SIG-M5 (cell line): ENCODE results near the gene PCYT1A.
"Not testable (repeated sequence)": the region's sequence is repeated elsewhere in the genome, so short reads cannot be mapped to it uniquely, and the experiment has no call there.

ENCODE experiments used
- DNase-seq: peaks from one replicate; lab custom pipeline; 2025; lab: John Stamatoyannopoulos, UW

The PCYT1A gene

DNA sequence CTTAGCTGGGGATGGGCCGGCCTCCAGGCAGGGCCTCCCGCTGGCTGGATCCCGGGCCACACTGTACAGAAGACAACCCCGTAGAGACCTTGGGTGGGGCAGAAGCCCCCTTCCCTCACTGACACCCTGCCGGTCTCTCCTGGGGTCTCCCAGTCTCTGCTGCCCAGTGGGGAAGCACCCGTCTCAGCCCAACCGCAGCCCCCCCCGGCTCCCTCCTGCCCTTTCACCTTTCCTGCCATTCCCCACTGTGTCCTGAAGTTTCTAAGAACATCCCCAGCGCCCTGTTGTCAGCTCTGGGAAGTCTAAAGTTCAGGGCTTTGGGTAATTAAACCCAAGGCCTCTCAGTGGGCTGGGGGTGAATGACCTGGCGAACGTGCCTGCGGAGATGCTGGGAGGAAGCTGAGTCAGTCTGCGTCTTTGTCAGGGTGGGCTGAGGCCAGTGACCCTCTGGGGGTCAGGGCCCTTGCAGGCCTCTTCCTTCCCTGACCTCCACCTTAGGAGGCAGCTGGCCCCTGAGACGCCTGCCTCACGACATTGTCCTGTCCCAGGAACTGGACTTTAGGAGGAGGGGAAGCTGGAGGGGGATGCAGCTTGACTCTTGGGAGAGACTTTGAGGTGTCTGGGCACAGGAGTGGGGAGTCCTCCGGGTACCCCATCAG lies 72.6 kb downstream of the PCYT1A start:
- DNase-seq = no peak

DNA sequence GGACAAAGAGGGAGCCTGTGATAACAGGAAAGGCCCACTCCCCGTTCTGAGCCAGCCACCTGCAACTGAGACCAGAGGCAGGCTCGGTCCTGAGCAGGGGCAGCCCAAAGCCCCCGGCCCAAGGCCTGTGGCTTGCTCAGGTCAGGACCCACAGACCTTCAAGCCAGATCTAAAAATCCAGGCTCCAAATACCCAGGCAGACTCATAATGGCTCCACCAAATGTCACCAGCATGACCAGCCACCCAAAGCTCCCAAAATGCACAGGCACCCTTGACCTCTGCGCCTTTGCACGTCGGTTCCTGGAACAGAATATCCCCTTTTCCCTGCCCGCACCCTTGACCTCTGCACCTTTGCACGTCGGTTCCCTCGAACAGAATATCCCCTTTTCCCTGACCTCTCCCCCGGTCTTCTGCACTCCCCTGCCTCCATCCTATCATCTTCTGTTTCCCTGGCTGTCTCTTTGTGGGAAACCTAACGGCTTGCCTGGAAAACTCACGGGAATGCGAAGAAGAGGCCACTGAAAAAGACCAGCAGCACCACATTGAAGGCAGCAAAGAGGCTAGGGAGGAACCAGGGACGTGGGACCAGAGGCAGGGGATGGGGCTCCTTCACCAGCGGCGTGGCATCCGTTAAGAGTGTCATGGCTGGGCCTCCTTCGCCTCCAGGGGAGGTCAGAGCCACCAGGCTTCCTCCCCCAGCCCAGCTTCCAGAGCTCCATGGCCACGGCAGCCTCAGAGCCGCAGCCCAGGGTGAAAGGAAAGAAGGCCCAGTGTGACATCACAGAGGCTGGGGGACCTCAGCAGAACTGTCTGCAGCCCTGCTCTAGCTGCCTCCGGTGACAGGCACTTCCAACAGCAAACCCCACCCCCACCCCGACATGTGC lies 76.6 kb downstream of the PCYT1A start, which contains the start of gene ZDHHC19:
Gene ZDHHC19 (minus strand): TSS at position 728 of the 884 bp plus-strand sequence. CDS start 85 bp downstream, at position 643.
- DNase-seq = no peak

DNA sequence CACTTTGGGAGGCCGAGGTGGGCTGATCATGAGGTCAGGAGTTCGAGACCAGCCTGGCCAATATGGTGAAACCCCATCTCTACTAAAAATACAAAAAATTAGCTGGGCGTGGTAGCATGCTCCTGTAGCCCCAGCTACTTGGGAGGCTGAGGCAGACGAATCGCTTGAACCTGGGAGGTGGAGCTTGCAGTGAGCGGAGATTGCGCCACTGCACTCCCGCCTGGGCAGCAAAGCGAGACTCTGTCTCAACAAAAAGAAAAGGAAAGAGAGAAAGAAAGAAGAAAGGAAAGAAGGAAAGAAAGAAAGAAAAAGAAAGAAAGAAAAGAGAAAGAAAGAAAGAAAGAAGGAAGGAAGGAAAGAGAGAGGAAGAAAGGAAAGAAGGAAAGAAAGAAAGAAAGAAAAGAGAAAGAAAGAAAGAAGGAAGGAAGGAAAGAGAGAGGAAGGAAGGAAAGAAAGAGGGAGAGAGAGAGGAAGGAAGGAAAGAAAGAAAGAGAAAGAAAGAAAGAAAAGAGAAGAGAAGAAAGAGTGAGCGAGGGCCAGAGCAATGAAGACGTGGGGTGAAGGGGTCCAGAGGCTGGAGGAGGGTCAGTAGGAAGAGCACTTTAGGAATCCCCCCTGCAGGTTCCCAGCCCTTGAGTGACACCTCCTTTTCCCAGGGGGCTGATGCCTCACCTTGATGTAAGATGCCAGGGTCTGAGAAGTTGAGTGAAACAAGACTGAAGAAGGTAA lies 77.4 kb downstream of the PCYT1A start:
- DNase-seq = not testable (repeated sequence)

DNA sequence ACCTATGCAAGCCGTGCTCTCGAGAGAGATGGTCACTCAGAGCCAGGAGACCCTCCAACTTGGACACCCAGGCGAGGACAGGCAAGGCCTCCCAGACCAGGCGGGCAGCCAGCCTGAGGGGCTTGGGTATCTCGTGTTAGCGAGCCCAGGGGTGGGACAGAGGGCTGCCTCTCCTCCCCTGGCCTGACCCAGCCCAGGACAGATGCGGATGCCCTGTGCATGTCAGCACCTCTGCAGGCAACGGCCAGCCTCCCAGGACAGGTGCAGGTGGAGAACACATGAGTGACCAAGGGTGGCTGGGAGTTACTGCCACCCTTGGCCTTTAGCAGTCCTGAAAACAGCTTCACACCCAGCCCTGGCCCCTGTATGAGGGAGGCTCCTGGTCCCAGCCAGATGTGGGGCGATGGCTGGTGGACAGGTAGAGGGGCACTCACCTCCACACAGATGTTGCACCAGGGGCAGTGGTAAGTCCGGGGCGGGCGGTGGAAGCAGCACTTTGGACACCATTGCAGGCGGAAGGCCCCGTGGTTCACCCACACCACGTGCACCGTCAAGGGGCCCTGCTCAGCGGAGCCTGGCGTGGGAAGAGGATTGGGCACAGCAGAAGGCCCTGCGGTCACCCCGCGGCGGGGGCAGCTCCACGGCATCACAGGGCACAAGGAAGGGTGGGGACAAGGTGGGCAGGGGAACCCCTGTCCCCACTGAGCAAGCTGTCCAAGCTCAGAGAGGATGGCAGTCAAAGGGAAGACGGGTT lies 78.4 kb downstream of the PCYT1A start:
- no peak for DNase-seq

DNA sequence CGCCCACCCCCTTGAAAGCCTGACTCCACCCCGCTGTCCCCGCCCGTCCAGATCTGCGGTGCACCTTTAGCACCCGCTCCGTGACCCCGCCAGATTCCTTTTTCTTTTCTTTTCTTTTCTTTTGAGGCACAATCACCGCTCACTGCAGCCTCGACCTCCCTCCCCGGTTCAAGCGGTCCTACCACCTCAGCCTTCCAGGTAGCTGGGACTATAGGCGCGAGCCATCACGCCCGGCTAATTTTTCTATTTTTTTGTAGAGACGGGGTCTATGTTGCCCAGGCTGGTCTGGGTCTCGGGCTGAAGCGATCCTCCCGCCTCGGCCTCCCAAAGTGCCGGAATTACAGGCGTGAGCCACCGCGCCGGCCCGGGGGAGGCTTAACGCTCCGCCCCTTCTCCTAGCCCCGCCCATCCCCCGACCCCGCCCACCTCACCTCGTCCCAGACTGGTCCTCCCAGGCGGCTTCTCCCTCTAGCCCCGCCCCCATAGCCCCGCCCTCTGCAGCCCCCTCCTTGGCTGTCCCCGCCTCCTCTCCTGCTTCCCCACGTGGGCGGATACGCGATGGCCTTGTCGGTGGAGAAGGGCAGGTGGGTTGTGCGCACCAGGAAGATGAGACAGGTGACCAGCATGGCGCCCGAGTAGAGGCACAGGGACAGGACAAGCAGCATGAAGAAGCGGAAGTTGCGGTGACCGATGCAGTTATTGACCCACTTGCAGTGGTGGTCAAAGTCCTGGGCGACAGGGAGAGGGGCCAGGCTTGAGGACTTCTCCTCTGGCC lies 79.5 kb downstream of the PCYT1A start:
- DNase-seq = no peak

DNA sequence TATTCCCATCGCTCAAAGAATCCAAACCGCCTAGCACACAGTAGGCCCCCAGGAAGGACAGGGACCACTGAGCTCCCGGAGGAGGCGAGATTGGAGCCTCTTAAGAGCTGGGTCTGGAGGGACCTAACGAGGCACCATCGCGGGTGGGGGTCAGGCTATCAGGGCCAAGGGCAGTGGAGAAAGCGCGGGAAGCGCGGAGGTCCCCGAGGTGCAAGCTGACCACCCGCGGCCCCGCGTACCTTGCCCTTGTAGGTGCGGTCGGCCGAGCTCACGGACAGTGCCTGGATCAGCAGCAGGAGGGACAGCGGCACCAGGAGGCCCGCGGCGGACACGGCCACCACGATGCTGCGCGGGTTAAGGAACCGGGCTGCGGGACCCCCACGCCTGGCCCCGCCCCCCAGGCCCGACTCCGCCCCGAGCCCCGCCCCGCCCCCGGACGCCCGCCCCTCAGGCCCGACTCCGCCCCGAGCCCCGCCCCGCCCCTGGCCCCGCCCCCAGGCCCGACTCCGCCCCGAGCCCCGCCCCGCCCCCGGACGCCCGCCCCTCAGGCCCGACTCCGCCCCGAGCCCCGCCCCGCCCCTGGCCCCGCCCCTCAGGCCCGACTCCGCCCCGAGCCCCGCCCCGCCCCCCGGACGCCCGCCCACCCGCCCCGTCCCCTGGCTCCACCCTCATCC lies 80.2 kb downstream of the PCYT1A start:
- no peak for DNase-seq

DNA sequence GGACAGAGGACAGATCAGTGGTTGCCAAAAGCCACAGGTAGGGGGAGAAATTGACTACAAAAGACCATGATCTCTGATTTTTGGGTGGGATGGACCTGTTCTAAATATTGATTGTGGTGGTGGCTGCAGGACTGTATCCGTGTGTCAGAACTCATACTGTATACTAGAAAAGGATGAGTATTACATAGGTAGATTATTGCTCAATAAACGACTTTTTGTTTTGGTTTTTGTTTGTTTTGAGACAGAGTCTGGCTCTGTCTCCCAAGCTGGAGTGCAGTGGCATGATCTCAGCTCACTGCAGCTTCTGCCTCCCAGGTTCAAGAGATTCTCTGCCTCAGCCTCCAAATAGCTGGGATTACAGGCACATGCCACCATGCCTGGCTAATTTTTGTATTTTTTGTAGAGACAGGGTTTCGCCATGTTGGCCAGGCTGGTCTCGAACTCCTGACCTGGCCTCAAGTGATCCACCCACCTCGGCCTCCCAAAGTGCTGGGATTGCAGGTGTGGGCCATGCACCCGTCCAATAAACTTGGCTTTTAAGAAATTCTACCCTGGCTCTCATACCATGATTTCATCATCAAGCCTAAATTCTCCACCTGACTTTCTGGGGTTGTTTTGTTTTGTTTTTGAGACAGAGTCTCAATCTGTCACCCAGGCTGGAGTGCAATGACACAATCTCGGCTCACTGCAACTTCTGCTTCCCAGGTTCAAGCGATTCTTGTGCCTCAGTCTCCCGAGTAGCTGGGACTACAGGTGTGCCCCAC lies 81.9 kb downstream of the PCYT1A start:
- not testable (repeated sequence) for DNase-seq

DNA sequence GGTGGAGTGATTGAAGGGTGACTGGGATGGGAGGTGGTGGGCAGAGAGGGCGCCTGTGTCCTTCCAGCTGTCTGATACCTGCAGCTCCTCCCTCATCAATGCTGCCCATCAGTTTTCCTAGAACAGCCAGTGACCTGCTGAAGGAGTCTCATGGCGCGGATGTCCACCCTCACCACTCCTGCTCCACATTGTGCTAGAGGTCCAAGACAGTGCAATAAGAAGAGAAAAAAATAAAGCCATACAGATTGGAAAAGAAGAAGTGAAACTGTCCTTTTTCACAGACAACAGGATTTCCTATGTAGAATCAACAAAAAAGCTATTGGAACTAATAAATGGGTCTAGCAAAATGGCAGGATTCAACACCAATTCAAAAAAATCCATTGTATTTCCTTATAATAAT lies 83.7 kb downstream of the PCYT1A start:
- no peak for DNase-seq

DNA sequence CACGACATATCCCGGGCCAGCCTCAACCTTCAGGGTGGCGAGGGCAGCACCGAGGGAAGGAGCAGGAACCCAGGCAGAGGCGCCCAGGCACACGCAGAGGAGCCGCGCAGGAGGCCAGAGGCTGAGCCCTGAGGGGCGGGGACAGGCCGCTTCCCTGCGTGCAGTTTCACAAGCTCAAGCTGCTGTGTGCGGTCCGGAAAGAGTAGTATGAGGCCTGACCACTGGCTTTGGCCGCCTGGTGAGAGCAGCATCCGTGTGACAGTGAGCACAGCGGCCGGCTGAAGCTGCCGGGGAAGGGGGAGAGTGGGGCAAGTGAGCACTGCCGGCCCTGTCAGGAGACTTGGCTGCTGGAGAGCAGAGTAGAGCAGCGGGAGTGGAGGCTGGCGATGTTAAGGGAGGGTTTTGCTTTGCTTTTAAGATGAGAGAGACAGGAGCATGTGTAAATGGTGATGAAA lies 85.0 kb downstream of the PCYT1A start:
- DNase-seq = no peak

DNA sequence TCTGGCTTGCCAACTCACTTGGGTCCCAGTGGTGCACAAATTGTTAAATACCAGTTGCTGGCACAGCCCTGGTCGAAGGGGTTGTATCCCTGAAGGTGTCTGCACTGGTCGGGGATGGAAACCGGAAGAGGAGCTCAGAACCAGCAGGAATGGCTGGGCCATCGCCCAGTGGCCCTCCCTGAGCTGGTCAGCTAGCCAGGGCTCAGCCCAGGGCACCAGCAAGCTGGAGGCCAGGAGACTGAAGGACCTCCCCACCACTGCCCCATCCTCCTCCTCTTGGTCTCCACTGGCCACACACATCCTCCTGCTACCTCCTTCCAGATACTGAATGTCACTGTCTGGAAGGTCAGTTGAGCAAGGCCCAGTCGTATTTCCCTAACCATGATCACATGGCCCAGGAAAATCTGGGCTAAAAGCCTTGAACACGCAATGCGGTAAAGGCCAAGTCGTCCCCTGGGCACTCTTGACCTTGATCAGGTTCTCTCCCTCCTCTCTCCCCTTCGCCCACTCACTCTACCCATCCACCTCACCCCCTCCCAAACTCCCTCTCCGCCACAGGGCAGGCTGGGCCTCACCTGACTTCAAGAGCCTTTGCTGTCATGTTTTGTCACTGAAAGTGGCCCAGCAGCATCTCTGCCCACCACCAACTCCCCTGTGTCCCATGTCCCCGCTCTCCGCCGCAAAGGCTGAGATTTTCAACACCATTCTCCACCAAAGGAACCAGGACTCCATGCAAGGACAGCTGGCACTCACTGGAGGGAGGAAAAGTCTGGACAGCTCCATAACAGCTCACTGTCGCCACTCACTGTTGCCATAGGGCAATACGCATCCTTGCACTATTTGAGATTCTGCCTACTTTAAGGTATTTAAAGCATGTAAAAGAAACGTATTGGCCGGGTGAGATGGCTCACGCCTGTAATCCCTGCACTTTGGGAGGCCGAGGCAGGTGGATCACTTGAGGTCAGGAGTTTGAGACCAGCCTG lies 88.5 kb downstream of the PCYT1A start:
- DNase-seq = no peak

DNA sequence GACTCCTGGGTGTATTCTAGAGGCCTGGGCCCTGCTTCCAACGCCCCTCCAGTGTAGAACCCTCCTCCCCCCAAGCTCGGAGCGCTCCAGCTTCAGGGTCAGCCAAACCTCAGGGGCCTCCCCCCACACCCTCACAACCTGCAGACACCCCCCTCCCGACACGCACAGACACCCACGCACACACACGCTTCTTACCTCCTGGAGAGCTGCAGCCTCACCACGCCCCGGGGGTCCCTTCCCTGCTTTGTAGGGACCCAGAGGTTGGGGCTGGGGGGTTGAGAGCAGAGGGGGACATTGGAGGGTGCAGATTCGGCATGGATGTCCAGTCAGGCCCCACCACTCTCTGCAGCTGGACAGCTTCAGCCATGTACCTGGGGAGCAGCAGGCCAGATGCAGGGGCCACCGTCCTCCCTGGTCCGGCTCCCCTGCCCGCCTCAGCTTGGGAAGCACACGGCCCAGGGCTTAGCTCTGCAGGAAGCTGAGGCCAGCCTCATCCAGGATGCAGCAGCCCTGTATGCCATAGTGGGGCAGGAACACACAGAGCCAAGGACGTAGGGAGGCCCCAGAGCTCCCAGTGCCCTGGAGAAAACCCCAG lies 89.3 kb downstream of the PCYT1A start:
- DNase-seq = no peak

DNA sequence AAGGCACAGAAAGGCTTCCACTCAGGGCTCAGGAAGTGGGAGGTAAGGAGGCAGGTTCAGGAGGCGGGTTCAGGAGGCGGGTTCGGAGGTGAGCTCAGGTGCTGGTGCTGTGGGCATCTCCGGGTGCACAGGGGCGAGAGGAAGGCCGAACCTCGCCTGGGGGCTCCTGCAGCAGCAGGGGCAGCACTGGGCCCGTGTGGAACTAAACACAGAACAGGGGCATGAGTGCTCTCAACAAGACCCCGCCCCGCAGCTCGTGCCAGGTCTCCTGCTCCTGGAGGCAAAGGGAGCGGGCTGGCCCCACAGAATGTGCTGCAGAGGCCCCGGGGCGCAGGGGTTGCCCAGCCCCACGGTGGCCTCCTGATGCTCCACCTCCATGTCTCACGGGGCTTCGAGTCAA lies 90.0 kb downstream of the PCYT1A start:
- no peak for DNase-seq

DNA sequence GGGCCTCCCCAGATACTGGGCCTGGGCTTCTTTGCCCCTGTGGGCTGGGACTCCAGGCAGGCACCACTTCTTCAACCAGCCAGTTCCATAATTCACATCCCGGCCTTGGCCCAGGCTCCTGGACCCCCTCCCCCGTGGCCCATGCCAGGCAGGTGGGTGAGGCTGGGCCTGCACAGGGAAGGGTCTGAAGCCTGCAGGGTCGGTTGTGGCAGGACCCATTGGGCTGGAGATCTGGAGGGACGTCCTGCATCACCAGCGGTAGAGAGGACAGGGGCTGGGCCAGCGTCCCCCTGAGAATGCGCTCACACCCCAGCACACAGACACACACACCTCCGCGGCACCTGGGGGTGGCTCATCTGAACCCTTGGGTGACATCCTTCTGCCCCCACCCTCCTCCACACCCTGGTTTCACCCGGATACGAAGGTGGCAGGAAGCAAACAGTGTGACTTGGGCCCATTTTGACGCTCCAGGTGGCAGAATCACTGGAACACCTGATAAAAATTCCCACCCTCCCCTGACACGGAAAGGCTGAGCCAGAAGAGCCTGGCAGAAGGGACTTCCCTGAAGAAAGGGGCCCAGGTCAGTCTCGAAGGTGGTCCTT lies 91.8 kb downstream of the PCYT1A start:
- no peak for DNase-seq

DNA sequence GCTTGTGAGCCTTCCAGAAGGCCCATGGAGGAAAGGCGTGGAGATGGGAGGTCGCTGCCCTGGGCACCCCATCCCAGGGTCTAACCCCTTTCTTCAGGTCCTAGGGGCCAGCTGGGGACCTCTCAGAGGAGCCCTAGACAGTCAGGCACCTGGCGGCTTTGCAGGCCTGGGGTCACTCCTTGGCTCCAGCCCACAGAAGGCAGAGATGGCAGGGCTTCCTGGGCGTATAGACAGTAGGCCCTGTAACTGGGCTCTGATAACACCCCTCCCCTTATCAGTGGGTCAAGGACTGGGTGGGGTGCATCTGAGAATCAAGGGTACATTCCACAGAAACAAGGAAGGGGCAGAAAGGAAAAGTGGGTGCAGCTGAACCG lies 93.0 kb downstream of the PCYT1A start:
- no peak for DNase-seq

DNA sequence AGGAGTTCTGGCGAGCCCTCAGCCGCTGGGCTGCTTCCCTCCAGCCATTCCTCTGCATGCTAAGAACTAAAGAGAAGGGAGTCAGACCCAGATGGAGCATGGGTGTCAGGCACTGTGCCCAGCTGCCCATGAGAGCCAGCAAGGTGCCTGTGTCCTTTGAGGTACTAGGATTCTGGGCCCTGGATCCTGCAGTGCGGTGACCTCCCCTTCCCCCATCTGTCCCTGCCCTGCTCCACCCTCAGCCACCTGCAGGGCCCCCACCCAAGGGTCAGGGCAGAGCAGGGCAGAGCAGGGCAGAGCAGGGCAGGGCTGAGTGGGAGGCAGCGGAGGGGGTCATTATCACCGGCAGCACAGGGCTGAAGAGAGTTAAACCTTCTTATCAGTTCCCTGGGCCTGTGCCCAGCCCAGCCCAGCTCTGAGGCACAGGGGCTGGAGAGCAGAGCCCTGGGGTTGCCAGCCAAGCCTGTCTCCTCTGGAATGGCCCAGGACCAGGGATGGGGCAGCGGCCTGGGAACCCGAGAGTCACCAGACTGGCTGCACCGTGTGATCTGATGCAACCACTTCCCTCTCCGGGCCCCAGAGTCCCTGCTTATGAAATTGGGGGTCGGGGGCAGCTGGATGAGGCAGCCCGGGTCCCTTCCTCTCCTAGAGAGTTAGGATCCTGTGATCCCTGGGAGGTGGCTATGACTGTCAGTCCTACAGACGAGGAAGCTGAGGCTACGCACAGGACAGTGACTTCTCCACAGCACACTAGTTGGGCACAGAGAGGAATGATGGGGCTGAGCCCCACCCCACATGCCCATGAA lies 93.6 kb downstream of the PCYT1A start:
- no peak for DNase-seq

DNA sequence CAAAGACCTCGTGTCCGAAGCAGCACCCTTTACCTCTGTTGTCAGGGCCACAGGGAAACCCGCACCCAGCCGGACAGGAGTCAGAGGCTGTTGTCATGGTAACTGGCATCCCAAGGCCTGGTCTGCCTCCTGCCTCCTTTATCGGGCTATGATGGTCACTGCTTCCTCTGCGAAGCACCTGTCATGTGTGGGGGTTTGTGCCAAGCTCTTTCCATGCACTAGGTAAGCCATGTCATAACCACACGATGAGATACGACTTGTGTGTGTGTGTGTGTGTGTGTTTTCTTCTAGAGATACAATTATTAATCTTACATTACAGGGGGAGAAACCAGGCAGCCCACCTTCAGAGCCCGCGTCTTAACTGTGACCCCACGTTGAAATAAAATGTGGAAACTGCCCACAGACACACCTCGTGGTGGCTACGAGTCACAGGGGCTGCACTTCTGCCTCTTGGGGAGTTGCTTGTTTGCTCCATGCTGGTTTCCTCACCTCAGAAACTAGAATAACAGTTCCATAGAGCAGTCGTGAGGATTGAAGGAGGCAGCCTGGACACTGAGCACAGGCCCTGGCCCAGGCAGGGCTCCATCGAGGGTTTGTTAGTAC lies 94.3 kb downstream of the PCYT1A start:
- DNase-seq = no peak
